Measurements from ENCODE around the gene PDGFRB. TPM values are rescaled to one million over a fixed set of nuclear protein-coding genes. Genes with fewer than 3 reads are reported as not detected.

Gene PDGFRB
- total RNA-seq, 2 experiments from 2014 or later = 0.58 to 0.74 TPM

GRCh38 chr5:150065886-150066285, 89.8 kb downstream of the PDGFRB start:
- DNase-seq (no peak), ATAC-seq (no peak)
- POLR2A ChIA-PET = interaction anchor here (1.4 kb wide), 2 partner anchors 11 to 65 kb away, joined by 3 to 4 read pairs; no protein-coding TSS in a partner anchor
- Mint-ChIP-seq H3K27me3 (no peaks in the 10 kb centered on the region), H3K4me3 (no peak overlapping the region), H3K36me3 (ENCODE audit: low read depth) (no peaks in the 10 kb centered on the region), H3K4me1 (ENCODE audit: low read depth) (peaks cover 8% of the 10 kb centered on the region), H3K9me3 (no peaks in the 10 kb centered on the region), H3K27ac (no peak overlapping the region)
- CTCF ChIA-PET = interaction anchor here (0.6 kb wide), 1 partner anchor 48 kb away, joined by 3 read pairs; no protein-coding TSS in a partner anchor
- intact Hi-C loops (cut with micrococcal nuclease) = no loop called here
- TF ChIP-seq CTCF (IDR thresholded peaks at IDR 0.05) = no peak

- Mint-ChIP-seq H3K4me1 (ENCODE audit: low read depth) (peaks cover 8% of the 10 kb centered on the region), H3K36me3 (ENCODE audit: low read depth) (no peaks in the 10 kb centered on the region), H3K27me3 (no peaks in the 10 kb centered on the region), H3K4me3 (no peak overlapping the region), H3K27ac (no peak overlapping the region), H3K9me3 (no peaks in the 10 kb centered on the region)
- TF ChIP-seq CTCF (IDR thresholded peaks at IDR 0.05) = no peak
- intact Hi-C loops (cut with micrococcal nuclease) = no loop called here
- no peak for DNase-seq
- no peak for ATAC-seq
- POLR2A ChIA-PET = interaction anchor here (1.4 kb wide), 2 partner anchors 10 to 64 kb away, joined by 3 to 4 read pairs; no protein-coding TSS in a partner anchor
- CTCF ChIA-PET = no interaction called here
These were observed 90.3 kb downstream of the PDGFRB start for GRCh38 chr5:150065346-150065745.

GRCh38 chr5:150064681-150065220, 90.9 kb downstream of the PDGFRB start:
- no peaks in the 10 kb centered on the region for H3K27me3 Mint-ChIP-seq
- no peak overlapping the region for H3K4me3 Mint-ChIP-seq
- ChIA-PET CTCF (no interaction called here), POLR2A (interaction anchor here (0.6 to 1.2 kb wide), 2 partner anchors 9 to 1717 kb away, joined by 3 read pairs; no protein-coding TSS in a partner anchor)
- intact Hi-C loops (cut with micrococcal nuclease) = no loop called here
- no peak for TF ChIP-seq CTCF (IDR thresholded peaks at IDR 0.05)
- no peak overlapping the region for H3K27ac Mint-ChIP-seq
- H3K4me1 Mint-ChIP-seq (ENCODE audit: low read depth) = peaks cover 8% of the 10 kb centered on the region
- no peaks in the 10 kb centered on the region for H3K36me3 Mint-ChIP-seq (ENCODE audit: low read depth)
- no peak for ATAC-seq
- no peaks in the 10 kb centered on the region for H3K9me3 Mint-ChIP-seq
- DNase-seq = no peak

Other genes starting within 250 kb of the PDGFRB start
- not detected for gene PDE6A, start 211.1 kb downstream of the PDGFRB start, total RNA-seq
- 1 to 10 TPM; 5.0 to 5.3 TPM for gene SLC26A2, start 195.1 kb downstream of the PDGFRB start, total RNA-seq
- gene TIGD6, start 155.2 kb downstream of the PDGFRB start, total RNA-seq = 1 to 10 TPM; 1.2 to 2.2 TPM
- 10 to 100 TPM; 30.4 to 32.6 TPM for gene HMGXB3, start 155.1 kb downstream of the PDGFRB start, total RNA-seq
- gene CSF1R, start 69.3 kb downstream of the PDGFRB start, total RNA-seq = not detected
- gene CDX1, start 10.9 kb upstream of the PDGFRB start, total RNA-seq = not detected
- gene SLC6A7, start 34.2 kb upstream of the PDGFRB start, total RNA-seq = not detected
- not detected for gene CAMK2A, start 133.9 kb upstream of the PDGFRB start, total RNA-seq
- not detected for gene ARSI, start 147.1 kb upstream of the PDGFRB start, total RNA-seq
- gene TCOF1, start 201.9 kb upstream of the PDGFRB start, total RNA-seq = 100 to 1,000 TPM; 114 to 117 TPM

Data from activated CD8-positive, alpha-beta T cell treated with anti-CD3 and anti-CD28 coated beads for 36 hours (primary cell).